GM06990 (cell line): ENCODE measurements around the gene ROCK2.

ENCODE experiments used
- DNase-seq: peaks from one replicate; pipeline ENCODE4 v3.0.0-alpha.2; 2011; ENCODE audit not compliant: insufficient read length; ENCODE audit errors: extremely low read depth
- H3K27me3 ChIP-seq: replicated peaks from 2 replicates; pipeline ENCODE4 v1.6.0; 2011; ENCODE audit warnings: low read length; ENCODE audit not compliant: control insufficient read depth, insufficient read depth
- H3K36me3 ChIP-seq: 2 replicates; pipeline ENCODE4 v1.5.1; 2011; ENCODE audit warnings: low read length; ENCODE audit not compliant: control insufficient read depth, insufficient read depth
- H3K4me3 ChIP-seq: replicated peaks from 2 replicates; pipeline ENCODE4 v1.5.1; 2011; ENCODE audit warnings: low read depth, mild to moderate bottlenecking, control low read depth, low read length
- TF ChIP-seq, protein P1 (sequence below): IDR thresholded peaks from 2 replicates; pipeline ENCODE4 v1.5.1; 2011; ENCODE audit warnings: low read length, control low read depth, mild to moderate bottlenecking, inconsistent platforms; ENCODE audit not compliant: insufficient read depth, poor library complexity, severe bottlenecking

Gene ROCK2

DNA sequence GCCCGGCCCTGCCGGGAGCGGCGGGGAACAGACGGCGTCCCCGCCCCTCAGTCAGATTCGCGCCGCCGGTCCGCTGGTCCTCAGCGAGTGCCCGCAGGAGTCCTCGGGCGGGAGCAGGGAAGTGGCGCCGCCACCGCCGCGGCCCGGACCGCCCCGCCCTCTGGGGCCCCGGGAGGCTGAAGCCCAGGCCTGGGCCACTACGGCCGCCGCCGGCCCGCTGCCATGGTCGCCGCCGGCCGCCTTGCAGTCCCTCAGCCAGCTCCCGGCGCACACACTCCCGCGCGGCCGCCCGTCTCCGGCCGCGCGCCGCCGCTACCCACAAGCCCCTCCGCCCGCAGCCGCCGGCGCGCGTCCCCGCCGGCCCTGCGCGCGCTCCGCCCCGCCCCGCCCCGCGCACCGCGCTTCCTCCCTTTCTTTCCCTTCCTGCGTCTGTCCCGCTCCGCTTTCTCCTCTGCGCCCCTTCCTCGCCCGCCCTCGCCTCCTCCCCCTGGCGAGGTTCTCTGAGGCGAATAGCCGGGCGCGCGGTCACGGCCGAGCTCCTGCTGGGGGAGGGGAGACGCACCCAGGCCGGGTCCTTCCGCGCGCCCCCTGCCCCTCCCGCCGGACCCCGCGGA is at the start of gene ROCK2:
Gene ROCK2 (minus strand): TSS at position 295 of the 614 bp plus-strand sequence. CDS start 500 bp downstream, outside the sequence.
- DNase-seq, result peak; percentile 87
- H3K4me3 ChIP-seq, result peak within 1 kb of the TSS; percentile 90
- TF ChIP-seq, protein P1, sequence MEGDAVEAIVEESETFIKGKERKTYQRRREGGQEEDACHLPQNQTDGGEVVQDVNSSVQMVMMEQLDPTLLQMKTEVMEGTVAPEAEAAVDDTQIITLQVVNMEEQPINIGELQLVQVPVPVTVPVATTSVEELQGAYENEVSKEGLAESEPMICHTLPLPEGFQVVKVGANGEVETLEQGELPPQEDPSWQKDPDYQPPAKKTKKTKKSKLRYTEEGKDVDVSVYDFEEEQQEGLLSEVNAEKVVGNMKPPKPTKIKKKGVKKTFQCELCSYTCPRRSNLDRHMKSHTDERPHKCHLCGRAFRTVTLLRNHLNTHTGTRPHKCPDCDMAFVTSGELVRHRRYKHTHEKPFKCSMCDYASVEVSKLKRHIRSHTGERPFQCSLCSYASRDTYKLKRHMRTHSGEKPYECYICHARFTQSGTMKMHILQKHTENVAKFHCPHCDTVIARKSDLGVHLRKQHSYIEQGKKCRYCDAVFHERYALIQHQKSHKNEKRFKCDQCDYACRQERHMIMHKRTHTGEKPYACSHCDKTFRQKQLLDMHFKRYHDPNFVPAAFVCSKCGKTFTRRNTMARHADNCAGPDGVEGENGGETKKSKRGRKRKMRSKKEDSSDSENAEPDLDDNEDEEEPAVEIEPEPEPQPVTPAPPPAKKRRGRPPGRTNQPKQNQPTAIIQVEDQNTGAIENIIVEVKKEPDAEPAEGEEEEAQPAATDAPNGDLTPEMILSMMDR, result no peak
- no peaks in the 10 kb centered on the region for H3K27me3 ChIP-seq
- no peaks in the 10 kb centered on the region for H3K36me3 ChIP-seq

DNA sequence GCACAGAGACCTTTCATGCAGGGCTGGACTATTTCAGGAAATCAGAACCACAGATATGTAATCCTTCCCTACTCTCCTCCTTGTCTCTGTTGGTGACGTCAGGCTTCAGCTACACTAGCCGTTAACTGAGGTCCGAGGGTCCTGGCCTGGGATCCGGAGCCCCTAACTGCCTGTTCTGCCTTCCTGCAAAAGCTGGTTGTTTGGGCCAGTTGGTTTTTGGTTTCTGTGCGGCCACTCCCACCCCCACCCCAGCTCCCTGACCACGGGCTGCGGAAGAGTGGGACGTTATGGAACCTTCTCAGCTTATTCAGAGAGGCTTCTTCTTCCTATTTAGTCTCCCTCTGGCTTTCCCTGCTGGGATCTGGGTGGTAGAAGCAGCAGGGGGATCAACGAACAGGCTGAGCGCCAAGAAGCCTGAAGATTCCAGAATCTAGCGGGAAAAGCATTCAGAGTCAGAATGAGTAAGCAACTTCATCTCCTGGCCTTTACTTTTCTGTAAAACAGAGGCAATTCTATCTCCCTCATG is 49.3 kb upstream of the ROCK2 start:
- no peak overlapping the region for H3K4me3 ChIP-seq
- DNase-seq, result no peak
- H3K27me3 ChIP-seq, result no peaks in the 10 kb centered on the region
- no peaks in the 10 kb centered on the region for H3K36me3 ChIP-seq
- TF ChIP-seq, protein P1, result no peak

DNA sequence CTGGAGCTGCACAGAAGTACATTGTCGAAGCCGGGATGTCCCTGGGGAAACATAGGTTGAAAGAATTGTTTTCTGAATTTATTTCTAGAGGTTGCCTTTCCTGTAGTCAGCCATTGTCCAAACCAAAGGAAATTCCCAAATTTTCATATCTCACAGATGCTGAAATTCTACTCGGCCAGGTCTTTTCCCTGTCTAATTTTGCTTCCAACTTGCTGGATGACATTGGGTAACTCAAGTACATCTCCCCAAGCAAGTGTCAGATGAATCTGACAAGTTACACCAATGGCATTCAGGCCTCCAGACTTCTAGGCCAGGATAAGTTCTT is 47.5 kb upstream of the ROCK2 start:
- H3K27me3 ChIP-seq, result no peaks in the 10 kb centered on the region
- no peak for DNase-seq
- TF ChIP-seq, protein P1, result no peak
- H3K4me3 ChIP-seq, result no peak overlapping the region
- H3K36me3 ChIP-seq, result no peaks in the 10 kb centered on the region

DNA sequence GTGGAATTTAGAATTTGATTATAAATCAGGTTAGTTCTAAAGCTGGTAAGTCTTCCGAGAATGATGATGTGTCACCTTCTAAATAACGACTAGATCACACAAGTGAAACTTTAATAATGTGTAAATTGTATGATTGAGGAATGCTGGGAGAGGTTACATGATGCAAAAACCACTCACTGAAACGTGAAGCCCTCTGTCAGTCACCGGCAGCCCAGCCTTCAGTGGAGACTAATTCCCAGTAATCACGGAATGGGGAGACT is 45.9 kb upstream of the ROCK2 start:
- Histone ChIP-seq H3K27me3 (no peaks in the 10 kb centered on the region), H3K36me3 (no peaks in the 10 kb centered on the region), H3K4me3 (no peak overlapping the region)
- TF ChIP-seq, protein P1, result no peak
- no peak for DNase-seq

DNA sequence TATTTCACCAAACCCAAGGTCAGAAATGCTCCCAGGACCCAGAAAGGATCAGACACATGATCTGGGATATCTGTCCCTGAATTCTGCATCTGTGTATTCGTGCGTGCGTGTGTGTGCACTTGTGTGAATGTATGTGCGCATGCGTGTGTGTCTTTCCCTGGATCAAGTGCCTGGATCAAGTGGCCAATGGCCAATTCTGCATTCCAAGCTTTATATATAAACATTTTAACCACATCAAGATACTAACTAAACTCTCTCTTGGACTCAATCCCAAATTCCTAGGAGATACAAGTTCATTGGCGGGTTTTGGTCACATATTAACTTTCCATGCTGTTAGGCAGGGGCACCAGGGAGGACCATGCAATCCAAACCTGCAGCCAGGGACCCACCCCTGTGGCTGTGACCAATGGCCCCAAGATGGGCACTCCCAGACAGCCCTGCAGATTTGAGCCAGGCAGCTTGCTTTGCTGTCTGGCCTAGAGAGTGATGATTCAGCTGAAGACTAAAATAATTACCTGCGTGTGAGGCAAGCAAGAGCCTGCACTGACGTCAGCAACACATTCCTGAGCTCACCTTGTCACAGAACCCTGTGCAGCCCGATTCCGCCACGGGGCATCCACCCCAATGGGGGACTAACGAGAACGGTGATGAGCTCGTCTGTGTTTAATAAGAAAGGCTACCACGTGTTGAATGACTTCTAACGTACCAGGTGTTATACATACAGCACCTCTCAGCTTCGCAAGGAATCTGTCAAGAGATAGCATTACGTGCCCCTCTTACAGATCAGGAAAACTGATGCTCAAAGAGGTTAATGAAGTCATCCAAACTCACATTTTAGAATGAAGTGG is 45.3 kb upstream of the ROCK2 start:
- TF ChIP-seq, protein P1, result no peak
- Histone ChIP-seq H3K36me3 (no peaks in the 10 kb centered on the region), H3K27me3 (no peaks in the 10 kb centered on the region), H3K4me3 (no peak overlapping the region)
- DNase-seq, result no peak
